Skeletal muscle cell (primary cell): ENCODE results near the gene DAB1.

ENCODE experiments used
- DNase-seq: peaks from one replicate; pipeline ENCODE4 v3.0.0-alpha.2; 2010; ENCODE audit warnings: low read depth
- H3K4me3 ChIP-seq: 2 replicates; pipeline ENCODE4 v1.5.1; 2011; ENCODE audit warnings: low read depth, mild to moderate bottlenecking, control low read depth, low read length, moderate library complexity

The DAB1 gene

GRCh38 chr1:57423656-57424211 lies at the start of gene DAB1:
Gene DAB1, minus strand, starts transcription at chr1:57424060. Its CDS starts 133,030 bp downstream, at chr1:57291030.
- no peak for DNase-seq
- H3K4me3 ChIP-seq = peak within 1 kb of the TSS; percentile 42

DNA sequence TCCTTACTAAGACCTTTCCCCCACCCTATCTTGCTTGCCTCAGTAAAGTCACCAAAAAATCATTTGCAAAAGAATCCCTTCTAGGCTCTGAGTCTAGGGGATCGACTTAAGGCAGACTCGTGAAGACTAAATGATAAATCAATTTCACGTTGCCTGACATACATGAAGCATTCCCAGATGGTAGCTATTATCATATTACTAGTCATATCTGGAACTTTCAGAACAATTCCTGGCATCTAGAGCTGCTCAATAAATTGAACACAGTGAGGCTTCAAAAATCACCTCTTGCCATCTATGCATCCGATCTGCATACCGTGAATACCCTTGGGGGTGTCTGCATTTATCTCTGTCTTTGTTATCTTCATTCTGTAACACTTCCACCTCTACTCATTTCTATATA lies 49.6 kb upstream of the DAB1 start:
- DNase-seq = no peak
- no peak overlapping the region for H3K4me3 ChIP-seq

- no peak for DNase-seq
- no peak overlapping the region for H3K4me3 ChIP-seq
Measured at GRCh38 chr1:57471995-57472394, 48.1 kb upstream of the DAB1 start.

DNA sequence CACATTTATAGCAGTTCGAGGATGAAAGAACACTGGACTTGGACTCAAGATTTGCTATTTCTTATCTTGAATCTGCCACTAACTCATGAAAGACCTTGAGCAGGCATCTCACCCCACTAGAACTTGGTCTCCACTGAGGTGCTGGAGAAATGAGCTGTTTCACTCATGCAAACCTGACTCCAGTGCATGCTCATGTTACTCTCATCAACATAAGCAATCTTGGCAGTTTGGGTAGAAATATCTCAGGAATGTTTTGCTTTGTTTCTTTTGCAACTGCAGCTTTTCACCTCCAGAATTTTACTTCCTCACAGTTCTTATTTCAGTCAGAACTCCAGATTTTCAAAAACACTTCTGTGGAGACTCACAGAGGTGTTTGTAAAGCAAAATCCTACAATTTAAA lies 46.2 kb upstream of the DAB1 start:
- no peak overlapping the region for H3K4me3 ChIP-seq
- no peak for DNase-seq

- H3K4me3 ChIP-seq = no peak overlapping the region
- DNase-seq = peak; percentile 44
Measured at GRCh38 chr1:57468641-57469523, 45.0 kb upstream of the DAB1 start.

DNA sequence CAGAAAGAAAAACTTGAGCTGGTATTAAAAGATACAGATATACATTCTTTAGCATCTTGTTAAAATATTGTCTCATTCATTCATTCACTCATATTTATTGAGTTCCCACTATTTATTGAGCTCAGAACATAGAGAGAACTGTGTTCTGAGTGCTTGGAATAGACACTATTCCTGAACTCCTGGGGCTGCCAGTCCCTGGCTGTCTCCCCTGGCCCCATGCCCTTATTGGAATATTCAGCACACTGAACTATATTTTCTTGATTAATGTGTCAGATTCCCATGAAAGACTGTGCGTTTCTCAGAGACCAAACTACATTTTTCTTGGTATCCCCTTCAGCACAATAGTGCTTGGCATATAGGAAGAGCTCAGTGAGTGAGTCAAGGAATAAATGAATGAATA lies 44.0 kb upstream of the DAB1 start:
- H3K4me3 ChIP-seq = no peak overlapping the region
- no peak for DNase-seq

GRCh38 chr1:57464756-57465155 lies 40.9 kb upstream of the DAB1 start:
- H3K4me3 ChIP-seq = no peak overlapping the region
- DNase-seq = no peak

DNA sequence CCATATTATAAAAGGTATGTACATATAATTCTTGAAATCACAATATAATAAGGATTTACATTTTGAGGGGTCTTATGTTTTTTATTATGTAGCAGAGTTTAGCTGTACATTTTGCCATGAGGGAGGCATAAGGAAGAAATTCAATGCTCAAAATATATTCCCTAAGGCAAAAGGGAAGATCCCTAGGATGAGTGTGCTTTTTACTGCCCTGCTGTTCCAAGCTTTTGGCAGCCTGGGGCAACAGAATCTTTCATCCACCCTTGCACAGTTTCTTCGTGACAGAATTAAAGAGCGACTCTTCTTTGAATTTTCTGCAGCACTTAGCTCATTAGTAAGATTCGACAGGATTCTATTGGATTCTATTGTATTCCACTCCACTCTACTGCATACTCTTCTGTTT lies 39.5 kb upstream of the DAB1 start:
- no peak overlapping the region for H3K4me3 ChIP-seq
- no peak for DNase-seq

DNA sequence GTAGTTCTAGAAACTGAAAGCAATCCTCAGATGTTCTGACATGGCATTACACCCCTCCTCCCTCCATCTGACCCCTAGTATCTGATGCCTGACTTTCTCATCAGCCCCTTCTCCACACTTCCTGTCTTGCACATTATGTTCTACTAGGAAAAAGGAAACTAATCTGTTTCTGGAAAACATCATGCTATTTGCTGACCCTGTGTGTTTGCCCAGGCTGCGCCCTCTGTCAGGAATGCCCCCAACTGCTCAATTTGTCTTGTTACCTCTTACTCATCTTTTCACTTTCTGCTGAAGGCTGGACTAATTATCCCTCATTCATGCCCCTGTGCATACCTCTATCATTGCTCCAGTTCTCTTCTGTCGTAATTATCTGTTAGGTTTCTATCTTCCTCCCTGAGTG lies 37.5 kb upstream of the DAB1 start:
- DNase-seq = no peak

GRCh38 chr1:57451516-57451915 lies 27.7 kb upstream of the DAB1 start:
- DNase-seq = no peak
- H3K4me3 ChIP-seq = no peak overlapping the region

More for the DNA sequence above, 37.5 kb upstream of the DAB1 start:
- no peak overlapping the region for H3K4me3 ChIP-seq

GRCh38 chr1:57450981-57451380 lies 27.1 kb upstream of the DAB1 start:
- no peak overlapping the region for H3K4me3 ChIP-seq
- DNase-seq = no peak

DNA sequence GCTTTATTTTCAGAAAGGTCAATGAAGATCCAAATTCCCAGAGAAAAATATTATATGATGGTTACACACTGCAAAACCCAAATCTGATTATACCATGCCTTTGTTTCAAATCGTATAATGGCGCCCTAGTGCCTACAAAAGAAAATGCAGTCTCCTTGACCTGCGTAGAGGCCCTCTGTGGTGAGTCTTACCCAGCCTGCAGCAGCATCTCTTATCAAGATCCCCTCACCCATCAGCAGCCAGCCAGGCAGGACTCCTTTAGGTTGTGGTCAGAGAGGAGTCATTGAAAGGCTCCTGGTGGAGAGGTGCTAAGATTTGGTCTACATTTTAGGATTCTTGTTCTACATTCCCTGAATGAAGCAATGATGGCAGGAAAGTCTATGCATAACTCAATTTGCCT lies 23.7 kb upstream of the DAB1 start:
- no peak for DNase-seq
- H3K4me3 ChIP-seq = no peak overlapping the region

DNA sequence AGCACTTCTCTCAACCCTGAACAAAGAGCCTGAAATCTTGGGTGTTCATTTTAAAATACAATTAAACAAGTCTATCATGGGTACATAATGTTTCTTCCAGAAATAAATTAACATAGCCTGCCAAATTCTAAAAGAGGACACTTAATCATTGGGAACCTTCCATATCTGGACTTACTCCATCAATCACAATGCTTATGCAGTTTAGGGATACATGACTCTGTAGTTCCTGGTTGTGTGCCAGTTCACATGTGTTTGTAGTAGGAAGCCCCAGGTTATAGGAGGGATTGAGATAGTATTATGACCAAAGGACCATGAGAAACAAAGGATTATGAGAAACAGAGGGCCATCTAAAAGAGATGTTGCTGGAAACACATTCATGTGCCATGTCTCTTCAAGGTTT lies 19.1 kb upstream of the DAB1 start:
- no peak for DNase-seq
- H3K4me3 ChIP-seq = no peak overlapping the region

DNA sequence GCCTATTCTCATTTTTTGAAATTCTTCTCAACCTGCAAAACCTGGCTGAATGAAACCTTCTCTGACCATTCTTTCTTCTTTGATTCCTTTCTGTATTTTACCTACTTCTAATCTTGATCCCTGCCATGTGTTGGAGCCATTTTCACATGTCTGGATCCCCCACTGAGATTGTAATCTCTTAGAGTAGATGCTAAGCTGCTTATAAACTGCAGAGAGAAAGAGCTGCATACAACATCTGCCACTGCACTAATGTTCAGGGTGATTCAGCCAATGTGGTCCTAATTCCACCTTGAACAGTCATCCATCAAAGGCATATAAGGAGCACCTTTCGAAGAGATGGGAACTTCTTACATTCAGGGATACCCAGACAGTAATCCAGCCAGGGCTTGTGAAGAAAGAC lies 16.2 kb upstream of the DAB1 start:
- H3K4me3 ChIP-seq = no peak overlapping the region
- DNase-seq = no peak

DNA sequence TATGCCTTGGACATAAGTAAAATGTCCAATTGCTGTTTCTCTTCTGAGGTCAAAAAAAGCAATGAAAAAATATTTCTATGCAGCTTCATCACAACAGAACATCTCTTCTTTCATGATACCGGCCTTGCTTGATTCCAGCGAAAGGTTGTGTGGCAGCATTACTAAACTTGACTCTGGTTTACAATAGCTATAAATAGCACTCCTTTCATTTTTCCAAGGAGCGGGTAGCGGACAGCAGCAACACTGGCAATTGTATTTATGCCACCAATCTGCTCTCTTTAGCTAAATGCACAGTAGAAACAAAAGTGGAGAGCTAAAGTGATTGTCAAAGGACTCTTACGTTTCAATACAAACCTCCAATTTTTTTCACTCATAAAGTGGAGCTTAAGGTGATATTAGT lies 7.5 kb upstream of the DAB1 start:
- H3K4me3 ChIP-seq = no peak overlapping the region

DNA sequence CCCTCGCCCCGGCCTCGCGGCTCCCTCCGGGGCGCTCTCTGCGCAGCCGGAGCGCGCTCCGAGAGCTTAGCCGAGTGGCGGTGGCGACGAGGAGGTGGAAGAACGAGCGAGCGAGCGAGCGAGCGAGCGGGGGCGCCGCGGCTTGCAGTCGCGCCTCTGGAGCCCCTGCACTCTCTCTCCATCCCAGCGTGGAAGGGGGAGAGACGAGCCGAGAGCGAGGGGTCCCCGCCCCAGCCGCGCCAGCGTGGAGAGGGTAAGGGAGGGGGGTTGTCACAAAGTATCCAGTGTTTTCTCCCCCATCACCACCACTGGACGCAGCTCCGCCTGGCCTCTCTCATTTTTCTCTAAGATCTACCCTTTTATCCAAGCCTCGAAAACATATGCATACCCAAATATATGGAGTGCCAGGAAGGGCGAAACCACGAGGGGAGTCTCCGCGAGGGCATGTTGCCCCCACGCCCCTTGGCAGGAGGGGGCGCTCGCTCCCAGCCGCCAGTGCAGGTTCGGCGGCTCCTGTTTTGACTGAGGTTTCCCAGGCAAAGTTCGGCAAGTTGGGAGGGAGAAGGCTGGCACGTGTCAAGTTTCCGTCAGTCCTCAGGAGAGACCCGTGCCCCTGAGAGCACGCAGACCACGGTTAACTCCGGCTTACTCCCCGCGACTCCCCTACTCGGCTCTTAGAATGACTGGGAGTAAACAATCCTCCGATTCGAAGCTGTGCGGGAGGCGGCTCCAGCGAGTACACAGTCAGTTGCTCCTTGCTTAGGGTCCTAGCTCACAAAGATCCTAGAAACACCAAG lies 569 bp upstream of the DAB1 start:
- peak overlapping the region; percentile 39 for H3K4me3 ChIP-seq
- DNase-seq = no peak

More for the DNA sequence above, 7.5 kb upstream of the DAB1 start:
- DNase-seq = no peak

DNA sequence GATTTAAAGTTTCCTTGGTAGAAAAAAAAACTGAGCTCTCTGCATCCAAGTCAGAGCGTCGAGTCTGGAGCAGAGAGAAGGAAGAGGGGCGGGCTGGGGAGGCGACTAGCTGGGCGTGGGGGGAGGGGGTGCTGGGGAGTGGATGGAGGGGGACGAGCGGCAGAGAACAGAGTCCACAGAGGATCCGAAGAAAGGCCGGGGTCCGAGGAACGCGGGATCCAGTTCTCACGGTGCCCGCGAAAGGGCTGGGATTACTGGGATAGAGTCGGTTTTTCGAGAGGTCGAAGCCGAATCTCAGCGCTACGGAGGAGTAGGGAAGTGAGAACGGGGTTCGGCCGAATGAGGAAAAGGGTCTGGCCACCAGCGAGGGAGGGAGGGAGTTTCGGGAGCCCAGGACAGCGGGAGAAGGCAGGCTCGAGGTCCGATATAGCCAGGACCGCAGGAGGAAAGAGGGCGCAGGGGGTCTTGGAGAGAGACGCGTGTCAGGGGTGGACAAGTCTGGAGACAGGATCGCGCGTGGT lies 665 bp downstream of the DAB1 start:
- DNase-seq = no peak
- H3K4me3 ChIP-seq = peak overlapping the region; percentile 42

GRCh38 chr1:57422271-57423134 lies 1.4 kb downstream of the DAB1 start:
- H3K4me3 ChIP-seq = peak overlapping the region; percentile 42
- no peak for DNase-seq

GRCh38 chr1:57421806-57422205 lies 2.1 kb downstream of the DAB1 start:
- no peak for DNase-seq
- H3K4me3 ChIP-seq = peak overlapping the region; percentile 42
